Neural cell (in vitro differentiated cells): ENCODE measurements around the gene SIPA1.

ENCODE experiments used
- MXI1 ChIP-seq: fragments of 450-650 bp; conservative IDR thresholded peaks from 2 replicates; pipeline ENCODE4 v1.6.1; 2014; ENCODE audit warnings: antibody characterized with exemption, mild to moderate bottlenecking; ENCODE audit not compliant: poor library complexity, severe bottlenecking
- TF ChIP-seq, protein P1 (sequence below): fragments of 450-650 bp; IDR thresholded peaks from 2 replicates; pipeline ENCODE4 v1.5.1; 2014; ENCODE audit warnings: antibody characterized with exemption, mild to moderate bottlenecking, moderate library complexity; ENCODE audit not compliant: poor library complexity, severe bottlenecking

DNA sequence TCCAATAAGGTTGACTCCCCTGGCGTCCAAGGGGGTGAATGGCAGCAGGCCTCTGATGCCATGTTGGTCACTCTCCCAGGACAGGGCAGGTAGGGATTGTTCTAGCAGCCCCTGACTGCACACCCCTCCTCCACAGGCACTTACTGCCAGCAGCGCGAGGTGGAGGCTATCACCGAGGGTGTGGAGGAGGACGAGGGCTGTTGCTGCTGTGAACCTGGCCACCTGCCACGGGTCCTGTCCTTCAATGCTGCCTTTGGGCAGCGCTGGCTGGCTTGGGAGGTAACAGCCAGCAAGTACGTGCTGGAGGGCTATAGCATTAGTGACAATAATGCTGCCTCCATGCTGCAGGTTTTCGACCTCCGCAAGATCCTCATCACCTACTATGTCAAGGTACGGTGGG is 7.7 kb upstream of the SIPA1 start:
- TF ChIP-seq, protein P1, sequence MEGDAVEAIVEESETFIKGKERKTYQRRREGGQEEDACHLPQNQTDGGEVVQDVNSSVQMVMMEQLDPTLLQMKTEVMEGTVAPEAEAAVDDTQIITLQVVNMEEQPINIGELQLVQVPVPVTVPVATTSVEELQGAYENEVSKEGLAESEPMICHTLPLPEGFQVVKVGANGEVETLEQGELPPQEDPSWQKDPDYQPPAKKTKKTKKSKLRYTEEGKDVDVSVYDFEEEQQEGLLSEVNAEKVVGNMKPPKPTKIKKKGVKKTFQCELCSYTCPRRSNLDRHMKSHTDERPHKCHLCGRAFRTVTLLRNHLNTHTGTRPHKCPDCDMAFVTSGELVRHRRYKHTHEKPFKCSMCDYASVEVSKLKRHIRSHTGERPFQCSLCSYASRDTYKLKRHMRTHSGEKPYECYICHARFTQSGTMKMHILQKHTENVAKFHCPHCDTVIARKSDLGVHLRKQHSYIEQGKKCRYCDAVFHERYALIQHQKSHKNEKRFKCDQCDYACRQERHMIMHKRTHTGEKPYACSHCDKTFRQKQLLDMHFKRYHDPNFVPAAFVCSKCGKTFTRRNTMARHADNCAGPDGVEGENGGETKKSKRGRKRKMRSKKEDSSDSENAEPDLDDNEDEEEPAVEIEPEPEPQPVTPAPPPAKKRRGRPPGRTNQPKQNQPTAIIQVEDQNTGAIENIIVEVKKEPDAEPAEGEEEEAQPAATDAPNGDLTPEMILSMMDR: no peak
- no peak for TF ChIP-seq MXI1
